ENCODE measurements around the gene POLR1C.

- TF ChIP-seq CTCF (IDR thresholded peaks at IDR 0.05 in 4 of 5, conservative IDR thresholded peaks at IDR 0.05 in 1 of 5) (no peak), POLR2A (IDR thresholded peaks at IDR 0.05) (no peak)
These were observed 44.4 kb upstream of the POLR1C start for GRCh38 chr6:43472515-43472914.
